Tongue (tissue), 2 donors: Measurements from ENCODE around the gene NOX3. TPM values are rescaled to one million over a fixed set of nuclear protein-coding genes. Genes with fewer than 3 reads are reported as not detected.
"Not testable (repeated sequence)": the region's sequence is repeated elsewhere in the genome, so short reads cannot be mapped to it uniquely, and the experiment has no call there.

Source experiments
- DNase-seq: peaks from one replicate; pipeline ENCODE4 v3.0.0-alpha.2; 2015
- total RNA-seq: library from RNA; depleted of rRNA; stranded (reverse); fragments of >200 nt; gene quantifications from one replicate; pipeline ENCODE4 v1.2.3, GENCODE V29; 2014

Gene NOX3
- total RNA-seq, 1 donor from 2014 or later = not detected

GRCh38 chr6:155371230-155371629, 84.4 kb downstream of the NOX3 start:
- no peak for DNase-seq

- DNase-seq = no peak
These were observed 89.3 kb downstream of the NOX3 start for GRCh38 chr6:155366325-155366724.

- DNase-seq = no peak
These were observed 90.7 kb downstream of the NOX3 start for GRCh38 chr6:155364844-155365437.

DNA sequence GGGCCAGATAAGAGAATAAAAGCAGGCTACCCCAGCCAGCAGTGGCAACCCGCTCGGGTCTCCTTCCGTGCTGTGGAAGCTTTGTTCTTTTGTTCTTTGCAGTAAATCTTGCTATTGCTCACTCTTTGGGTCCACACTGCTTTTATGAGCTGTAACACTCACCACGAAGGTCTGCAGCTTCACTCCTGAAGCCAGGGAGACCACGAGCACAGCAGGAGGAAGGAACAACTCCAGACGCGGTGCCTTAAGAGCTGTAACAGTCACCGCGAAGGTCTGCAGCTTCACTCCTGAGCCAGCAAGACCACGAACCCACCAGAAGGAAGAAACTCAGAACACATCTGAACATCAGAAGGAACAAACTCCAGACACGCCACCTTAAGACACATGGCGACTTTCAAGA, 91.6 kb downstream of the NOX3 start:
- DNase-seq = not testable (repeated sequence)

DNA sequence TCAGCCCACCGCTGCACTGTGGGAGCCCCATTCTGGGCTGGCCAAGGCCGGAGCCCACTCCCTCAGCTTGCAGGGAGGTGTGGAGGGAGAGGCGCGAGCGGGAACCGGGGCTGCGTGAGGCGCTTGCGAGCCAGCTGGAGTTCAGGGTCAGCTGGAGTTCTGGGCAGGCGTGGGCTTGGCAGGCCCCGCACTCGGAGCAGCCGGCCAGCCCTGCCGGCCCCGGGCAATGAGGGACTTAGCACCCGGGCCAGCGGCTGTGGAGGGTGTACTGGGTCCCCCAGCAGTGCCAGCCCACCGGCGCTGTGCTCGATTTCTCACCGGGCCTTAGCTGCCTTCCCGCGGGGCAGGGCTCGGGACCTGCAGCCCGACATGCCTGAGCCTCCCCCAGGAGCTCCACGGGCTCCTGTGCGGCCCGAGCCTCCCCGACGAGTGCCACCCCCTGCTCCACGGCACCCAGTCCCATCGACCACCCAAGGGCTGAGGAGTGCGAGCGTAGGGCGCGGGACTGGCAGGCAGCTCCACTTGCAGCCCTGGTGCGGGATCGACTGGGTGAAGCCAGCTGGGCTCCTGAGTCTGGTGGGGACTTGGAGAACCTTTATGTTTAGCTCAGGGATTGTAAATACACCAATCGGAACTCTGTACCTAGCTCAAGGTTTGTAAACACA, 92.5 kb downstream of the NOX3 start:
- not testable (repeated sequence) for DNase-seq

GRCh38 chr6:155354167-155354566, 101.5 kb downstream of the NOX3 start:
- DNase-seq = no peak

DNA sequence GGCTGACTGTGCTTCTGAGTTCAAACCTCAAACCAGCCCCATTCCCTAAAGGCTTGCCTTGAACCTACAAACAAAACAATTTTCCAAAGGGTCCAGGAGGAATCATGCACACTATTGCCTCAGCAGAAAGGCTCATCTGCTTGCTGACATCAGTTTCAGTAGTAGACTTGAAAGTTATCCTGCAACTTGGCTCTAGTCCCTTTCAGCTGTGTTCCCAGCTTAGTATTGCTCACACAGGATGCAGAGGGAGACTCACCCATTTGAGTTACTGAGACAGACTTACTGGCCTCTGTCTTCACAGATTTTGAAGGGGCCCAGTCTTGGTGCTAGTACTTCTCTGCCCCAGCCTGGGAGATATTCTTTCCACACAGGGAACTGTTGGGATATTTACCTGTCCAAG, 102.8 kb downstream of the NOX3 start:
- DNase-seq = no peak

DNA sequence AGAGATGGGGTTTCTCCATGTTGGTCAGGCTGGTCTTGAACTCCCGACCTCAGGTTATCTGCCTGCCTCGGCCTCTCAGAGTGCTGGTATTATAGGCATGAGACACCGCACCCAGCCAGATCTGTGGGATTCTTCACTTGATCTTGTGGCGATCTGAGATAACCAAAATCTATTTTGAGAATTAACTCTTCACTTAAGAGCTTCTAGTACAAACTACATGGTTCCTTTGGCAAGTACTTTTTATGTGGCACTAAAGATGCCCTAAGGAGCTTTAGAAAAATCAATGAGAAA, 103.6 kb downstream of the NOX3 start:
- DNase-seq = no peak

DNA sequence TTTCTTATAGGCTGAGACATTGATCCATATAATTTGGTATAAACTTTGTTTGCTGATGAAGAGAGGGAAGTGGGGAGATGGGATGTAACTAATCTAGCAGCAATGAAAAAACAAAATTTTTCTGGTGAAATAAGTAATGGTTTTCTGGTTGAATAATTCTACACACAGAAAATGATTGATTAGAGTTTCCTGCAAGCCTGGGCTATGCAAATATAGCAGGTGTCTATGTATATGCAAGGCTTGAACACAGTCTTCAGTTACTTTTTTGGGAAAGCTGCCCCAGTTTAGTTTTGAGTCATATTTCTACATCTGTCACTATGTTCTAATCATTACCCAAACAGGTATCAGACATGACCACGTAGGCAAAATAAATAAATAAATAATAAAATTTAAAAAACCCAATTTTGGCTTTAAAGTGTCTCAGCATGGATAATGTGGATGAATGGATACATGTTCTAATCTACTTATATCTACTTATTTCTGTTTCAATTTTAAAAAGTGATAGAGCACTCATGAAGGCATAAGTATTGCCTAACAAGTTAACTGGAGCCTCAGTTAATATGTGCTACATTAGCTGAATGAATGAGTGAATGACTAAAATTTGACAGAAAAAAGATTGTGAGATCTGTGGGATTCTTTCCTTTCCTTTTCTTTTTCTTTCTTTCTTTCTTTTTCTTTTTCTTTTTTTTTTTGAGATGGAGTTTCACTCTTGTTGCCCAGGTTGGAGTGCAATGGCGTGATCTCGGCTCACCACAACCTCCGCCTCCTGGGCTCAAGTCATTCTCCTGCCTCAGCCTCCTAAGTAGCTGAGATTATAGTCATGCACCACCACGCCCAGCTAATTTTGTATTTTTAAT, 104.1 kb downstream of the NOX3 start:
- DNase-seq = no peak

- no peak for DNase-seq
These were observed 105.7 kb downstream of the NOX3 start for GRCh38 chr6:155349956-155350355.

- no peak for DNase-seq
These were observed 106.5 kb downstream of the NOX3 start for GRCh38 chr6:155349129-155349528.

- no peak for DNase-seq
These were observed 107.8 kb downstream of the NOX3 start for GRCh38 chr6:155347800-155348199.

DNA sequence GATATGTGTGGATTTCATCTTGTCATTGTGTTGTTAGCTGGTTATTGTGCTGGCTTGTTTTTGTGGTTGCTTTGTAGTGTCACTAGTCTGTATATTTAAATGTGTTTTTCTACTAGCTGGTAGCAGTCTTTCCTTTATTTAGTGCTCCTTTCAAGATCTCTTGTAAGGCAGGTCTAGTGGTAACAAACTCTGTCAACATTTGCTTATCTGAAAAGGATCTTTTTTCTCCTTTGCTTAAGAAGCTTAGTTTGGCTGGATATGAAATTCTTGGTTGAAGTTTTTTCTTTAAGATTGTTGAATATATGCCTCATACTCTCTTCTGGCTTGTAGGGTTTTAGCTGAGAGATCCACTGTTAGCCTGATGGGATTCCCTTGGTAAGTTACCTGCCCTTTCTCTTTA, 108.7 kb downstream of the NOX3 start:
- DNase-seq = no peak

Other genes starting within 250 kb of the NOX3 start
- gene CLDN20, start 191.8 kb downstream of the NOX3 start, total RNA-seq = not detected
- gene TFB1M, start 141.4 kb downstream of the NOX3 start, total RNA-seq = 14.1 TPM